ENCODE data around the gene BAIAP2L1. TPM values are rescaled to one million over a fixed set of nuclear protein-coding genes. Genes with fewer than 3 reads are reported as not detected.
A peak's percentile ranks its signal among the peaks of the same experiment; 100 is the strongest.

BAIAP2L1 gene
- total and polyA plus RNA-seq, 5 experiments from 2014 or later = 0.06 to 0.85 (median 0.44) TPM

- Mint-ChIP-seq H3K27me3 (no peaks in the 10 kb centered on the region), H3K4me3 (no peak overlapping the region), H3K27ac (peak overlapping the region in 2 of 10 donors; percentile 65 to 73), H3K9me3 (no peaks in the 10 kb centered on the region), H3K36me3 (peaks cover 0 to 30% (median 9%) of the 10 kb centered on the region in 3 donors), H3K4me1 (peaks cover 3 to 11% (median 7%) of the 10 kb centered on the region in 4 donors)
- POLR2A ChIA-PET = interaction anchor here (3.0 kb wide), 1 partner anchor 15 kb away, joined by 15 read pairs; no protein-coding TSS in a partner anchor
- DNase-seq (no peak), ATAC-seq (no peak)
These were observed 135.0 kb downstream of the BAIAP2L1 start for GRCh38 chr7:98265841-98266271.

GRCh38 chr7:98257701-98258100 is 143.2 kb downstream of the BAIAP2L1 start:
- no peaks in the 10 kb centered on the region for H3K27me3 Mint-ChIP-seq
- no peak for DNase-seq
- ATAC-seq = no peak
- peaks cover 0 to 69% (median 28%) of the 10 kb centered on the region in 3 donors for H3K36me3 Mint-ChIP-seq
- peaks cover 8 to 37% (median 28%) of the 10 kb centered on the region in 4 donors for H3K4me1 Mint-ChIP-seq
- no peaks in the 10 kb centered on the region for H3K9me3 Mint-ChIP-seq
- no peak overlapping the region for H3K4me3 Mint-ChIP-seq
- peak overlapping the region in 3 of 10 donors; percentile 8 to 80 (median 18) for H3K27ac Mint-ChIP-seq
- POLR2A ChIA-PET = no interaction called here

- Mint-ChIP-seq H3K27ac (peak overlapping the region in 3 of 10 donors; percentile 13 to 63 (median 60)), H3K4me3 (no peak overlapping the region)
These were observed 144.5 kb downstream of the BAIAP2L1 start for GRCh38 chr7:98256431-98256830.

GRCh38 chr7:98254951-98255610 is 145.8 kb downstream of the BAIAP2L1 start:
- Mint-ChIP-seq H3K27ac (peak overlapping the region in 6 of 10 donors; percentile 26 to 83 (median 70)), H3K4me1 (peaks cover 18 to 53% (median 46%) of the 10 kb centered on the region in 4 donors), H3K4me3 (peak overlapping the region in 3 of 10 donors; percentile 14 to 67 (median 43)), H3K9me3 (no peaks in the 10 kb centered on the region), H3K27me3 (no peaks in the 10 kb centered on the region), H3K36me3 (peaks cover 0 to 49% (median 16%) of the 10 kb centered on the region in 3 donors)
- peak in 1 of 10 donors; percentile 23 for DNase-seq
- ATAC-seq = no peak
- POLR2A ChIA-PET = interaction anchor here (1.2 kb wide), 2 partner anchors 52 to 148 kb away, joined by 3 to 7 read pairs; no protein-coding TSS in a partner anchor

More at GRCh38 chr7:98256431-98256830, 144.5 kb downstream of the BAIAP2L1 start:
- no peaks in the 10 kb centered on the region for H3K9me3 Mint-ChIP-seq
- H3K27me3 Mint-ChIP-seq = no peaks in the 10 kb centered on the region
- POLR2A ChIA-PET = interaction anchor here (1.2 kb wide), 1 partner anchor 25 kb away, joined by 4 read pairs; the partner anchor contains the start of gene BRI3
- peaks cover 0 to 60% (median 23%) of the 10 kb centered on the region in 3 donors for H3K36me3 Mint-ChIP-seq
- H3K4me1 Mint-ChIP-seq = peaks cover 10 to 42% (median 37%) of the 10 kb centered on the region in 4 donors
- ATAC-seq (no peak), DNase-seq (no peak)

- DNase-seq (no peak), ATAC-seq (no peak)
- peak overlapping the region in 3 of 10 donors; percentile 5 to 67 (median 14) for H3K4me3 Mint-ChIP-seq
- POLR2A ChIA-PET = interaction anchor here (0.8 to 6.1 kb wide), 4 partner anchors 12 to 147 kb away, joined by 3 to 72 read pairs (median 6); partner anchors contain the start of gene BRI3
- H3K9me3 Mint-ChIP-seq = no peaks in the 10 kb centered on the region
- peaks cover 21 to 59% (median 51%) of the 10 kb centered on the region in 4 donors for H3K4me1 Mint-ChIP-seq
- H3K27ac Mint-ChIP-seq = peak overlapping the region in 6 of 10 donors; percentile 26 to 83 (median 38)
- H3K27me3 Mint-ChIP-seq = no peaks in the 10 kb centered on the region
- H3K36me3 Mint-ChIP-seq = peaks cover 0 to 46% (median 17%) of the 10 kb centered on the region in 3 donors
These were observed 146.4 kb downstream of the BAIAP2L1 start for GRCh38 chr7:98254516-98254915.

GRCh38 chr7:98252425-98253054 is 148.3 kb downstream of the BAIAP2L1 start:
- POLR2A ChIA-PET = interaction anchor here (0.6 to 6.4 kb wide), 5 partner anchors 19 to 626 kb away, joined by 3 to 84 read pairs (median 5); partner anchors contain the start of genes BRI3 and TRRAP
- peak; percentile 21 to 40 for ATAC-seq
- peaks cover 0 to 39% (median 14%) of the 10 kb centered on the region in 3 donors for H3K36me3 Mint-ChIP-seq

GRCh38 chr7:98251601-98252424 is 149.1 kb downstream of the BAIAP2L1 start, which contains the start of gene TECPR1:
Gene TECPR1 (minus strand): TSS chr7:98252232. CDS start chr7:98246146, 6,086 bp downstream.
- peaks cover 26 to 73% (median 70%) of the 10 kb centered on the region in 4 donors for H3K4me1 Mint-ChIP-seq
- DNase-seq = peak; percentile 75 to 94 (median 86)
- peaks cover 0 to 36% (median 12%) of the 10 kb centered on the region in 3 donors for H3K36me3 Mint-ChIP-seq

More at GRCh38 chr7:98252425-98253054, 148.3 kb downstream of the BAIAP2L1 start:
- Mint-ChIP-seq H3K9me3 (no peaks in the 10 kb centered on the region), H3K4me3 (peak overlapping the region; percentile 87 to 97 (median 96)), H3K27me3 (no peaks in the 10 kb centered on the region), H3K27ac (peak overlapping the region; percentile 82 to 100 (median 98)), H3K4me1 (peaks cover 28 to 74% (median 66%) of the 10 kb centered on the region in 4 donors)
- DNase-seq = no peak

GRCh38 chr7:98251231-98251600 is 149.7 kb downstream of the BAIAP2L1 start:
- Mint-ChIP-seq H3K27me3 (no peaks in the 10 kb centered on the region), H3K4me3 (peak overlapping the region; percentile 87 to 97 (median 96)), H3K27ac (peak overlapping the region; percentile 93 to 100 (median 98)), H3K9me3 (no peaks in the 10 kb centered on the region), H3K36me3 (peaks cover 0 to 35% (median 6%) of the 10 kb centered on the region in 3 donors), H3K4me1 (peaks cover 25 to 74% (median 67%) of the 10 kb centered on the region in 4 donors)
- DNase-seq (peak; percentile 21 to 88 (median 70)), ATAC-seq (peak; percentile 69 to 78)
- POLR2A ChIA-PET = interaction anchor here (0.7 to 6.4 kb wide), 17 partner anchors 9 to 1254 kb away, joined by 3 to 84 read pairs (median 5); partner anchors contain the start of genes BAIAP2L1, BHLHA15, BRI3 and TRRAP

More at GRCh38 chr7:98251601-98252424, 149.1 kb downstream of the BAIAP2L1 start, which contains the start of gene TECPR1:
- peak; percentile 69 to 82 for ATAC-seq
- Mint-ChIP-seq H3K9me3 (no peaks in the 10 kb centered on the region), H3K27me3 (no peaks in the 10 kb centered on the region), H3K4me3 (peak within 1 kb of the TSS; percentile 87 to 97 (median 96)), H3K27ac (peak within 1 kb of the TSS; percentile 93 to 100 (median 98))
- POLR2A ChIA-PET = interaction anchor here (0.7 to 6.4 kb wide), 16 partner anchors 8 to 1253 kb away, joined by 3 to 84 read pairs (median 6); partner anchors contain the start of genes BAIAP2L1, BHLHA15, BRI3 and TRRAP

- Mint-ChIP-seq H3K4me3 (peak overlapping the region; percentile 87 to 97 (median 96)), H3K9me3 (no peaks in the 10 kb centered on the region), H3K4me1 (peaks cover 25 to 75% (median 65%) of the 10 kb centered on the region in 4 donors), H3K36me3 (peaks cover 0 to 35% (median 5%) of the 10 kb centered on the region in 3 donors), H3K27ac (peak overlapping the region; percentile 93 to 100 (median 98)), H3K27me3 (no peaks in the 10 kb centered on the region)
- POLR2A ChIA-PET = interaction anchor here (0.6 to 6.4 kb wide), 18 partner anchors 9 to 1739 kb away, joined by 3 to 84 read pairs (median 7); partner anchors contain the start of genes BAIAP2L1, BHLHA15, BRI3 and SDHAF3
- DNase-seq (peak in 9 of 10 donors; percentile 19 to 77 (median 63)), ATAC-seq (peak; percentile 20 to 50)
These were observed 150.1 kb downstream of the BAIAP2L1 start for GRCh38 chr7:98250789-98251188.

- Mint-ChIP-seq H3K36me3 (peaks cover 0 to 40% (median 5%) of the 10 kb centered on the region in 3 donors), H3K4me1 (peaks cover 22 to 68% (median 60%) of the 10 kb centered on the region in 4 donors), H3K27ac (peak overlapping the region; percentile 93 to 100 (median 98)), H3K27me3 (no peaks in the 10 kb centered on the region), H3K4me3 (peak overlapping the region; percentile 61 to 97 (median 90)), H3K9me3 (no peaks in the 10 kb centered on the region)
- DNase-seq (peak in 1 of 10 donors; percentile 15), ATAC-seq (no peak)
- POLR2A ChIA-PET = interaction anchor here (0.6 to 6.4 kb wide), 5 partner anchors 10 to 630 kb away, joined by 3 to 84 read pairs (median 8); partner anchors contain the start of gene BRI3
These were observed 151.8 kb downstream of the BAIAP2L1 start for GRCh38 chr7:98249106-98249505.

GRCh38 chr7:98248156-98248555 is 152.7 kb downstream of the BAIAP2L1 start:
- H3K27ac Mint-ChIP-seq = peak overlapping the region; percentile 82 to 100 (median 92)
- no peak for DNase-seq
- H3K4me3 Mint-ChIP-seq = peak overlapping the region in 8 of 10 donors; percentile 45 to 97 (median 62)
- no peaks in the 10 kb centered on the region for H3K9me3 Mint-ChIP-seq
- H3K27me3 Mint-ChIP-seq = no peaks in the 10 kb centered on the region
- no peak for ATAC-seq
- H3K4me1 Mint-ChIP-seq = peaks cover 22 to 63% (median 56%) of the 10 kb centered on the region in 4 donors
- peaks cover 0 to 40% (median 5%) of the 10 kb centered on the region in 3 donors for H3K36me3 Mint-ChIP-seq
- POLR2A ChIA-PET = interaction anchor here (0.5 to 6.4 kb wide), 4 partner anchors 16 to 141 kb away, joined by 3 to 84 read pairs (median 4); partner anchors contain the start of gene LMTK2

Data from naive thymus-derived CD8-positive, alpha-beta T cell (primary cell).